ENCODE data around the gene MFF. TPM values are rescaled to one million over a fixed set of nuclear protein-coding genes. Genes with fewer than 3 reads are reported as not detected.
A peak's percentile ranks its signal among the peaks of the same experiment; 100 is the strongest.

The MFF gene
- 99.4 and 112 TPM in 2 replicates for total RNA-seq (2014; rRNA removed; shearing (Covaris generic))

- Histone ChIP-seq H3K9me3 (replicated peaks) (no peaks in the 10 kb centered on the region), H3K36me3 (peaks cover 5% of the 10 kb centered on the region; the same call in 1 of the 2 replicates), H3K4me1 (replicated peaks) (peaks cover 12% of the 10 kb centered on the region; the same call in 1 of the 2 replicates), H3K4me3 (peak within 1 kb of the TSS; percentile 78), H3K27ac (peak within 1 kb of the TSS; percentile 65), H3K27me3 (replicated peaks) (no peaks in the 10 kb centered on the region)
- peak; percentile 86 to 93 for DNase-seq (ENCODE audit: low read depth in 1 of 2, low spot score in 2 of 2)
These were observed at the start of gene MFF for GRCh38 chr2:227324995-227325838. MFF (plus strand) TSS chr2:227325251; CDS start chr2:227330666, 5,415 bp downstream.

GRCh38 chr2:227280895-227281294, 44.2 kb upstream of the MFF start:
- Histone ChIP-seq H3K27me3 (replicated peaks) (no peaks in the 10 kb centered on the region), H3K4me3 (no peak overlapping the region), H3K4me1 (replicated peaks) (no peaks in the 10 kb centered on the region), H3K27ac (no peak overlapping the region), H3K9me3 (replicated peaks) (no peaks in the 10 kb centered on the region), H3K36me3 (no peaks in the 10 kb centered on the region)
- no peak for DNase-seq (ENCODE audit: low read depth in 1 of 2, low spot score in 2 of 2)

- no peaks in the 10 kb centered on the region for H3K4me1 ChIP-seq (replicated peaks)
- H3K36me3 ChIP-seq, result no peaks in the 10 kb centered on the region
- H3K4me3 ChIP-seq, result no peak overlapping the region
- no peaks in the 10 kb centered on the region for H3K27me3 ChIP-seq (replicated peaks)
- H3K27ac ChIP-seq, result no peak overlapping the region
- DNase-seq (ENCODE audit: low read depth in 1 of 2, low spot score in 2 of 2), result no peak
- no peaks in the 10 kb centered on the region for H3K9me3 ChIP-seq (replicated peaks)
These were observed 39.3 kb upstream of the MFF start for GRCh38 chr2:227285741-227286236.

GRCh38 chr2:227287771-227288170, 37.3 kb upstream of the MFF start:
- Histone ChIP-seq H3K36me3 (no peaks in the 10 kb centered on the region), H3K9me3 (replicated peaks) (no peaks in the 10 kb centered on the region), H3K27me3 (replicated peaks) (no peaks in the 10 kb centered on the region), H3K4me3 (no peak overlapping the region), H3K4me1 (replicated peaks) (no peaks in the 10 kb centered on the region), H3K27ac (no peak overlapping the region)
- no peak for DNase-seq (ENCODE audit: low read depth in 1 of 2, low spot score in 2 of 2)

- Histone ChIP-seq H3K4me3 (no peak overlapping the region), H3K9me3 (replicated peaks) (no peaks in the 10 kb centered on the region), H3K27me3 (replicated peaks) (no peaks in the 10 kb centered on the region), H3K36me3 (no peaks in the 10 kb centered on the region), H3K27ac (no peak overlapping the region), H3K4me1 (replicated peaks) (no peaks in the 10 kb centered on the region)
- no peak for DNase-seq (ENCODE audit: low read depth in 1 of 2, low spot score in 2 of 2)
These were observed 32.7 kb upstream of the MFF start for GRCh38 chr2:227292314-227292713.

- Histone ChIP-seq H3K4me1 (replicated peaks) (no peaks in the 10 kb centered on the region), H3K4me3 (no peak overlapping the region), H3K27ac (no peak overlapping the region), H3K36me3 (no peaks in the 10 kb centered on the region), H3K27me3 (replicated peaks) (no peaks in the 10 kb centered on the region), H3K9me3 (replicated peaks) (no peaks in the 10 kb centered on the region)
- no peak for DNase-seq (ENCODE audit: low read depth in 1 of 2, low spot score in 2 of 2)
These were observed 31.5 kb upstream of the MFF start for GRCh38 chr2:227293531-227293930.

GRCh38 chr2:227295806-227296205, 29.2 kb upstream of the MFF start:
- no peak overlapping the region for H3K4me3 ChIP-seq
- no peak for DNase-seq (ENCODE audit: low read depth in 1 of 2, low spot score in 2 of 2)
- no peaks in the 10 kb centered on the region for H3K9me3 ChIP-seq (replicated peaks)
- no peaks in the 10 kb centered on the region for H3K4me1 ChIP-seq (replicated peaks)
- no peak overlapping the region for H3K27ac ChIP-seq
- H3K36me3 ChIP-seq, result no peaks in the 10 kb centered on the region
- no peaks in the 10 kb centered on the region for H3K27me3 ChIP-seq (replicated peaks)

GRCh38 chr2:227296671-227297405, 28.2 kb upstream of the MFF start:
- H3K27me3 ChIP-seq (replicated peaks), result no peaks in the 10 kb centered on the region
- H3K9me3 ChIP-seq (replicated peaks), result no peaks in the 10 kb centered on the region
- H3K4me1 ChIP-seq (replicated peaks), result no peaks in the 10 kb centered on the region
- H3K36me3 ChIP-seq, result no peaks in the 10 kb centered on the region
- H3K27ac ChIP-seq, result no peak overlapping the region
- H3K4me3 ChIP-seq, result no peak overlapping the region
- DNase-seq (ENCODE audit: low read depth in 1 of 2, low spot score in 2 of 2), result no peak

GRCh38 chr2:227301523-227301922, 23.5 kb upstream of the MFF start:
- Histone ChIP-seq H3K36me3 (no peaks in the 10 kb centered on the region), H3K4me3 (no peak overlapping the region), H3K27me3 (replicated peaks) (no peaks in the 10 kb centered on the region), H3K27ac (no peak overlapping the region), H3K9me3 (replicated peaks) (no peaks in the 10 kb centered on the region), H3K4me1 (replicated peaks) (no peaks in the 10 kb centered on the region)
- no peak for DNase-seq (ENCODE audit: low read depth in 1 of 2, low spot score in 2 of 2)

- H3K4me1 ChIP-seq (replicated peaks), result no peaks in the 10 kb centered on the region
- no peaks in the 10 kb centered on the region for H3K27me3 ChIP-seq (replicated peaks)
- H3K27ac ChIP-seq, result no peak overlapping the region
- DNase-seq (ENCODE audit: low read depth in 1 of 2, low spot score in 2 of 2), result no peak
- no peak overlapping the region for H3K4me3 ChIP-seq
- no peaks in the 10 kb centered on the region for H3K9me3 ChIP-seq (replicated peaks)
- no peaks in the 10 kb centered on the region for H3K36me3 ChIP-seq
These were observed 16.3 kb upstream of the MFF start for GRCh38 chr2:227308784-227309183.

- no peak for DNase-seq (ENCODE audit: low read depth in 1 of 2, low spot score in 2 of 2)
- Histone ChIP-seq H3K9me3 (replicated peaks) (no peaks in the 10 kb centered on the region), H3K4me3 (no peak overlapping the region), H3K27ac (no peak overlapping the region), H3K27me3 (replicated peaks) (no peaks in the 10 kb centered on the region), H3K36me3 (no peaks in the 10 kb centered on the region), H3K4me1 (replicated peaks) (no peaks in the 10 kb centered on the region)
These were observed 14.3 kb upstream of the MFF start for GRCh38 chr2:227310756-227311110.

GRCh38 chr2:227311861-227312506, 13.1 kb upstream of the MFF start:
- Histone ChIP-seq H3K36me3 (no peaks in the 10 kb centered on the region), H3K4me3 (no peak overlapping the region), H3K4me1 (replicated peaks) (no peaks in the 10 kb centered on the region), H3K27ac (no peak overlapping the region), H3K27me3 (replicated peaks) (no peaks in the 10 kb centered on the region), H3K9me3 (replicated peaks) (no peaks in the 10 kb centered on the region)
- no peak for DNase-seq (ENCODE audit: low read depth in 1 of 2, low spot score in 2 of 2)

GRCh38 chr2:227312579-227312978, 12.5 kb upstream of the MFF start:
- Histone ChIP-seq H3K4me1 (replicated peaks) (no peaks in the 10 kb centered on the region), H3K36me3 (no peaks in the 10 kb centered on the region), H3K9me3 (replicated peaks) (no peaks in the 10 kb centered on the region), H3K4me3 (no peak overlapping the region), H3K27me3 (replicated peaks) (no peaks in the 10 kb centered on the region; the same call in 1 of the 2 replicates), H3K27ac (no peak overlapping the region)
- DNase-seq (ENCODE audit: low read depth in 1 of 2, low spot score in 2 of 2), result no peak

- H3K4me3 ChIP-seq, result no peak overlapping the region
- no peaks in the 10 kb centered on the region for H3K9me3 ChIP-seq (replicated peaks)
- H3K27ac ChIP-seq, result no peak overlapping the region
- no peaks in the 10 kb centered on the region for H3K4me1 ChIP-seq (replicated peaks)
- no peak for DNase-seq (ENCODE audit: low read depth in 1 of 2, low spot score in 2 of 2)
- H3K36me3 ChIP-seq, result no peaks in the 10 kb centered on the region
- H3K27me3 ChIP-seq (replicated peaks), result no peaks in the 10 kb centered on the region; the same call in 1 of the 2 replicates
These were observed 11.7 kb upstream of the MFF start for GRCh38 chr2:227313310-227313709.

All from SJSA1 (cell line).